GM18505 (cell line): ENCODE results near the gene MAPK1IP1L.

ENCODE experiments used
- ATAC-seq: cut with Tn5 transposase; IDR thresholded peaks from one replicate; pipeline ENCODE4 v1.9.1; 2021; ENCODE audit not compliant: unreplicated experiment
- POLR2A ChIP-seq: IDR thresholded peaks from 4 replicates; pipeline ENCODE4 v1.6.1; 2011; ENCODE audit warnings: borderline replicate concordance; ENCODE audit not compliant: insufficient read depth, insufficient read length; ENCODE audit errors: extremely low read depth

MAPK1IP1L gene

GRCh38 chr14:55111122-55111708, 59.8 kb downstream of the MAPK1IP1L start:
- ATAC-seq = no peak

GRCh38 chr14:55114720-55115119, 63.3 kb downstream of the MAPK1IP1L start:
- no peak for ATAC-seq
- no peak for TF ChIP-seq POLR2A

More at GRCh38 chr14:55111122-55111708, 59.8 kb downstream of the MAPK1IP1L start:
- TF ChIP-seq POLR2A = no peak

GRCh38 chr14:55115460-55115859, 64.0 kb downstream of the MAPK1IP1L start:
- ATAC-seq = no peak
- no peak for TF ChIP-seq POLR2A

- ATAC-seq = no peak
- TF ChIP-seq POLR2A = no peak
These were observed 64.4 kb downstream of the MAPK1IP1L start for GRCh38 chr14:55115861-55116245.

GRCh38 chr14:55116246-55117030, 65.0 kb downstream of the MAPK1IP1L start:
- ATAC-seq = no peak
- TF ChIP-seq POLR2A = no peak

GRCh38 chr14:55117803-55118441, 66.5 kb downstream of the MAPK1IP1L start:
- no peak for TF ChIP-seq POLR2A
- no peak for ATAC-seq

GRCh38 chr14:55118761-55119160, 67.3 kb downstream of the MAPK1IP1L start:
- no peak for TF ChIP-seq POLR2A
- no peak for ATAC-seq
